A204.1 (cell line): Measurements from ENCODE around the gene ARHGAP25.

Experiments
- FAIRE-seq: peaks from 2 replicates; lab custom pipeline; 2012; peaks lifted over from hg19 to GRCh38; lab: Jason Lieb, UNC

Gene ARHGAP25

DNA sequence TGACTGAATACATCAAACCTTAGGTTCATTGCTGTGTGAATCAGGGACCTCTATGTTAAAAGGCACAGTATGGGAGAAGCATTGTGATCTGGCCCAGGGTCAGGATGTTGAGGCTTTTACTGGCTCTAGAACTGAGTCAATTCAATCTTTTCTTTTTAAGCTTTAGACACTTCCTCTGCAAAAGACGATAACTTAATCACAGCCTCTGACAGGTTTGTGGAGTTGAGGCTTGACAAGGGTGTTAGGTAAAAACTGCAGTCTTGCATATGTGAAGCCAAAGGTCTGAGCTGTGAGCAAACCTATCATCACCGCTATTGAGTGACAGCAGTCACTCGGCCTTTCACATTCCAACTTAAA, 17.3 kb upstream of the ARHGAP25 start:
- no peak for FAIRE-seq

- FAIRE-seq, result no peak
Measured at GRCh38 chr2:68719912-68720311, 14.7 kb upstream of the ARHGAP25 start.

- FAIRE-seq, result no peak
Measured at GRCh38 chr2:68720665-68721064, 13.9 kb upstream of the ARHGAP25 start.

DNA sequence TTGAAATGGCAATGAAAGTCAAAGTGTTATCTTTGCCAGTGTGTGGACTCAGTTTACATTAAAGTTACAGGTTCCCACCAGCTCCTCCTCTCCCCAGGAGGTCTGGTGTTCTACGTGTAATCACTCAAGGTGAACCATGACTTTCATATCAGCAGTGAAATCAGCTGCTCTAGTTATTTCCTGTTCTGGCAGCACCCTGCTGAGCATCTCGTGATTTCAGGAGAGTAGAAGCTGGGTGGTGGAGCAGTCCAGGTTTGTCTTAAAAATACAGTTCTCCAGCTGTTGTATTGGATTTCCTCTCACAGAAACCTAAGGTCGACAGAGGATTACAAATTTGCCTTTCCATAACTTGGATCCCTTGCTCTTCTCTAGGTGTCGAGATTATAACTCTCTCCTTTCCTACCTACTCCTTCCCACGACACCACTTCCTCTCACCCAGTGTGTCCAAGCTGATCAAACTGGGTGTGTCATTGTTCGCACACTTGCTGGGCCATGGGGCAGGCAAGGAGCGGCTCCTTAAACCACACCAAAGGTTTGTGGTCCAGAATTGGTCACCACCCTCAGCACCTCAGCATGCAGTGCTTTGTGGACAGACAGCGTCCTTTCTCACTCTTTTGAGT, 13.0 kb upstream of the ARHGAP25 start:
- no peak for FAIRE-seq

DNA sequence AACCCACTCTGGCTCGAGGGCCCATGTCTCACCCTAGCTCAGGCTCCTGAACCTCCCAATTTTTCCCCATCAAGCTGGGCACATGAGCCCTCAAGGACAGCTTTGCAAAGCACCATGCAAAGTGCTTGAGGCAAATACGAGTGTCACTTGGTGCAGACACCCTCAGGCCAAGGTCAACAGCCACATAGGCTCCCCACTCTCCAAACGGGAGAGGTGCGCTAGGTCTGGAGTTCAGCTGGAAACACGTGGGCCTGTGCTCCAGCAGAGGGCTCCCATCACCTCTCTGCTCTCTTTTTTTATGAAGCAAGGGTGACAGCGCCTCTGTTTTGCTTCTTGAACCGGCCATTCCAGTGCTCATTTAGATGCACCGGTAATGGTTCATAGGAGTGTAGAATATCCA, 11.9 kb upstream of the ARHGAP25 start:
- no peak for FAIRE-seq

DNA sequence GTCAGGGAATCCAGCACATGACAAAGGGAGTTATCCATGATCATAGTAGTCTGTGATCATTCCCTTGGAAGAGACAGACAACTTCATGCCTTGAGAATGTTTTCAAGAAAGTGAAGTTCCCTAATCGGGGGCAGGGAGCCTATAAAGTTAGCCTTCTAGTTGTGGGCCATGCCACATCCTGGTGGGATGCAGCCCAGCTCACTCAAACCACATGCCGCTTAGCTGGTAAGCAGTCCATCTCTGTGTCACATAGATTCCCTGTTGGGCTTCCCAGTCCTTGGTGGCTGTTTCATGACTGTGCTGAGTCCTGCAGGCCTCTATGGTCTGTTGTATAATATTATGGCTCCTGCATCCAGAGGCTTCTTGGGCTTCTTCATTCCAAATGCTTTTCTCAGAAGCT, 11.4 kb upstream of the ARHGAP25 start:
- no peak for FAIRE-seq

DNA sequence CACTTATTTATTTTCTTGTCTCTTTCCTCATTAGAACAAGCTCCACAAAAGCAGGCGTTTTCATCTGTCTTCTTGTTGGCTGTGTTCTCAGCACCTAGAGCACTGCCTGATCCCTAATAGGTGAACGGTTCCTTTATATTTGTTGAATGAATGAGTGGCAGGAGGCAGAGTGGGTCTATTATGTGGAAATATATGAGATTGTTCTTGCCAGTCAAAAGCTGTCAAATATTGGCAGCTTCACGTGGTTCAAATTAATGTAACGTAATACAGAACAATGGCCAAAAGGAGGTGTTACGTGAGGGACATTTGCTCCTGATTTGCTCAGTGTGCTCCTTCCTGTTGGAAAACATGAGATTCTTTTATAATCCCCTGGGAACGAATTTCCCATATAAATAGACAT, 8.5 kb upstream of the ARHGAP25 start:
- FAIRE-seq, result no peak

- no peak for FAIRE-seq
Measured at GRCh38 chr2:68726608-68727367, 7.8 kb upstream of the ARHGAP25 start.

- no peak for FAIRE-seq
Measured at GRCh38 chr2:68727683-68728375, 6.8 kb upstream of the ARHGAP25 start.

GRCh38 chr2:68730828-68731227, 3.8 kb upstream of the ARHGAP25 start:
- no peak for FAIRE-seq

GRCh38 chr2:68732036-68732932, 2.3 kb upstream of the ARHGAP25 start:
- no peak for FAIRE-seq

GRCh38 chr2:68733365-68733764, 1.2 kb upstream of the ARHGAP25 start:
- no peak for FAIRE-seq

DNA sequence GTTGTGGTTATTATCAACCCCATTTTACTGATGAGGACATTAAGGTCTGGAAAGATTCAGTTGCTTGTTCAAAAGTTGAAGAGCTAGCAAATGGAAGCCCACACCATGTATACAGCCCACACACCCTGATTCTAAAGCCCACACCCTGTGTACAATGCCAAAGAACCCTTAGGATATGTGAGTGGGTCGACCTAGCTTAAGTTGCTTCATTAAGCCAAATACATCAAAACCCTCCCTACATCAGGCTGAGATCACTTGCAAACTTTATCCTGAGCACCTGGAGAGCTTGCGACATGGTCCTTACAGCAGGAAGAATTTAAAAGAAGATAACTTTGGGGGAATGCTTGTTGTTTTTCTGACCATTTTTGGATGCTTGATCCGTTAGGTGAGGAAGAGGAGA, 435 bp upstream of the ARHGAP25 start:
- no peak for FAIRE-seq

DNA sequence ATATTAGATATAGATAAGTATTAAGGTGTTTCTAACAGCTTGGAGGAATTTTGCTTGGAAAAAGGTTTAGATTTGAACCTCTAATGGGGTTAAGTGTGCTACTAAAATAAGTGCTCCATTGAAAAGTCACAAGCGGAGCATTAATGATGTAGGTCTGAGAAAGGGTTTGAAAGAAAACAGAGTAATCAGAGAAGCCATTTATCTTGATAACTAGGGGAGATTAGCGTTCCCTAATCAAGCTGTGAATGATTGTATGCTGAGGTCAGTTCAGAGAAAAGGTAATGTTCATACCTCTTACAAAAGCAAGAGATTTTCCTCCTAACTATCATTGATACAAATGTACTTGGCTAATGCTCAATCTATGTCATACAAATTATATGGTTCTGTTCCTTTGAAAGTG, 1.5 kb downstream of the ARHGAP25 start:
- FAIRE-seq, result no peak

- FAIRE-seq, result no peak
Measured at GRCh38 chr2:68737711-68738110, 3.1 kb downstream of the ARHGAP25 start.

- no peak for FAIRE-seq
Measured at GRCh38 chr2:68738906-68739594, 4.4 kb downstream of the ARHGAP25 start.

- no peak for FAIRE-seq
Measured at GRCh38 chr2:68739595-68740399, 5.2 kb downstream of the ARHGAP25 start.

DNA sequence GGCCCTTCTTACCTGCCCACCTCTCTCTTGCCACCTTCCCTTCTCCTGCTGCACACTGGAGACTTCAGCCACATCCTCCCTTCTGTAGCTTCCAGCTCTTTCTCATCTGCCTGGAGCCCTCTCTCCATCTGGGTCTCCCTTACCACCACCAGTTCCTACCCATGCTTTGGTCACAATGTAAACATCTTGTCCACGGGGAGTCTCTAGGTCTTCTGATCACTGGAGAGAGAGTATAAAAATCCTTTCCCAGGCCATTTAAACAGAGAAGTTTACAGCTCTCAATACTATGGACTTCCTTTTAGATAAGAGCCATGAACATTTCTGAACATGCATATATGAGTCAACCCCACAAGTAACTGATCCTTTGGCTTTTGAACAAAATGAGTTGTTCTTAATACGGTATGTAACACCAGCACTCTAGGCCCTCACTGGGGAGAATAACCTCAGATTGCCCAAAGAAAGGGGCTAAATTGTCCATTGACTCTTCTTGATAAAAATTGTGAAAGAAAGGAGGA, 5.8 kb downstream of the ARHGAP25 start:
- no peak for FAIRE-seq

DNA sequence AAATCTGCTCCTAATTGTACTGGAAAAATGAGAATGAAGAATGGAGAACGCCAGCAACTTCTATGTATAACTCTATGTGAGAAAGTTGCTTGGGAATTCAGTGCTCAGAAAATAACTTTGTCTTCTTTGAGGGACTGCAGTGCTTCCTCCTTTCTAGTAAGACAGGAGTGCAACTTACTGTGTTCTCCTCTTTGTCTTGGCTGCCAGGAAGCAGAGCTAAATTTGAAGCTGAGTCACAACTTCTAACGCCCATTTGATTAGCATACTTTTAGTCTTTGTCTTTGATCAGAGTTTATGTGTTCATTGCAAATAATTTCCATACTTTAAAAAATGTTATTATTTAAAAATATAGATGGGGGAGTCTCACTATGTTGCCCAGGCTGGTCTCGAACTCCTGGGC, 6.6 kb downstream of the ARHGAP25 start:
- FAIRE-seq, result no peak

GRCh38 chr2:68741805-68742306, 7.2 kb downstream of the ARHGAP25 start:
- no peak for FAIRE-seq
